22Rv1 (cell line): Measurements from ENCODE around the gene MAN1B1.

Experiments
- H3K27ac ChIP-seq: fragments of 450-650 bp; 2 replicates; pipeline ENCODE4 v1.5.1; 2017
- CTCF ChIP-seq: fragments of 450-650 bp; IDR thresholded peaks from 2 replicates; pipeline ENCODE4 v1.5.1; 2017; ENCODE audit warnings: mild to moderate bottlenecking
- ZFX ChIP-seq: fragments of 450-650 bp; IDR thresholded peaks from 2 replicates; pipeline ENCODE4 v1.6.1; 2017; ENCODE audit warnings: antibody characterized with exemption, borderline replicate concordance

Gene MAN1B1

DNA sequence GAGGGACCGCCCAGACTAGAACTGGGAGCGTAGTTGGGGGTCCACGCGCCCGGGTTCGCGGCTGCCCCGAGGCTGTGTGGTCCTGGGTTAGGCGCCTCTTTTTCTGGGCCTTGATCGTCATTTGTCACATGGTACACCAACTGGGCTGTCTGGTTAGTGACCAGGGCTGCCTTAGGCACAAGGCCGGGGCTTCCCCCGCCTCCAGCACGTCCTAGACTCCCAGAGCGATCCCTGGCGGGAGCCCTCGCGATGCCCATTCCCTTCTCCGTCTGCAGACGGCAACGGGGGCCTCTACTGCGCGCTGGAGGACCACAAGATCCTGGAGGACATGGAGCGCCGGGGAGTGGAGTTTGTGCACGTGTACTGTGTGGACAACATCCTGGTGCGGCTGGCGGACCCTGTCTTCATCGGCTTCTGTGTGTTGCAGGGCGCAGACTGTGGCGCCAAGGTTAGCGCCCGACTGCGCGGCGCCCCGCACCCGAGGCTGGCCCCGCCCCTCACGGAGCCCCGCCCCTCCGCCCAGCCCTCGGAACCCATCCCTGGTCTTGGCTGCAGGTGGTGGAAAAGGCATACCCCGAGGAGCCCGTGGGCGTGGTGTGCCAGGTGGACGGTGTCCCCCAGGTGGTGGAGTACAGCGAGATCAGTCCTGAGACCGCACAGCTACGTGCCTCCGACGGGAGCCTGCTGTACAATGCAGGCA lies 7.9 kb upstream of the MAN1B1 start:
- peak overlapping the region; percentile 79 for H3K27ac ChIP-seq
- TF ChIP-seq CTCF = no peak
- no peak for TF ChIP-seq ZFX

GRCh38 chr9:137079401-137079787 lies 7.4 kb upstream of the MAN1B1 start:
- H3K27ac ChIP-seq = 0 out of 2 replicates have a peak overlapping the region, but pooled peaks have one; percentile 22
- TF ChIP-seq ZFX (no peak), CTCF (no peak)

GRCh38 chr9:137080260-137081122 lies 6.3 kb upstream of the MAN1B1 start:
- TF ChIP-seq CTCF (no peak), ZFX (no peak)

DNA sequence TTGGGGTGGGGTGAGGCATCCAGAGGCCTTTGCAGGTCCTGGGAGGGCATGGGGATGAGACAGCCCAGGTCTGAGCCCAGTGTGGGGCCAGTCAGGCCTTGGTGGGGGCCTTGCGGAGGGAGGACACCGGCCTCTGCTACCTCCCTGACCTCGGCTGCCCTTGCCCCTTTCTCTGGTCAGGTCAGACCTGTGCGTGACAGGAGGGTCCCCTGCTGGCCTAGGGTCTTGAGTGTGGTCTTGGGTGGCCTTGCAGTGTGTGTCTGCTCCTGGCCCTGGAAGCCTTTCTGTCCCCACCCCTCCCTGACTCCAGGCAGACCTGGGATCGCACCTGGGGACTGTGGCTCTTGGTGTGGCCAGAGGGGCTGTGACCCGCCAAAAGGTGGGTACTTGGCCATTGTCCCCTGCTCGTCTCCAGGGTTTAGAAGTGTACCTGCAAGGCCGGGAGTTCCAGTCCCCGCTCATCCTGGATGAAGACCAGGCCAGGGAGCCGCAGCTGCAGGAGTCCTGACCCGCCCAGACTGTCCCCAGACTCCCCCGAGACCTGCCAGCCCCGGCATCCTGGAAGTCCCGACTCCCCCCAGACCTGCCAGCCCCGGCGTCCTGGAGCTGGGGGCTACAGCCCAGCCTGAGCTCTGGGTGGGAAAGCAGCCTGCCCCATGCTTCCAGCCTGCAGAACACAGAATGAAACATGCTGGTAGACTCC lies 4.4 kb upstream of the MAN1B1 start:
- TF ChIP-seq ZFX (no peak), CTCF (no peak)
- H3K27ac ChIP-seq = no peak overlapping the region

More at GRCh38 chr9:137080260-137081122, 6.3 kb upstream of the MAN1B1 start:
- 0 out of 2 replicates have a peak overlapping the region, but pooled peaks have one; percentile 22 for H3K27ac ChIP-seq

DNA sequence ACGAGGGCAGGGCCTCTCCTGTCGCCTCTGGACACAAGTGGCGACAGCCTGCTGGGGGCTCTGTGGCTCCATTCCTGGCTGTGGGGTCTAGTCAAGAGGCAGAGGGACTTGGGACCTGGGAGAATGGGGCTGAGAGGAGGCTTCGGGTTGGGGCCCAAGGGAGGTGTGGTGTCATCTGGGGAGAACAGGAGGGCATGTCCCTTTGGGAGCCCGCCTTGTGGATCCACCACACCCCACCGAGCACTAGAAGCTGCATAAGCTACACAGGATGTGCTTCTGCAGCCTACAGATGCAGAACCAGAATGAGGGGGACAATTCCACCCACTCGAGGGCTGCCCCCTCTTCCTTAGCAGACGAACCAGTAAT lies 3.9 kb upstream of the MAN1B1 start:
- H3K27ac ChIP-seq = peak overlapping the region; percentile 99
- TF ChIP-seq ZFX (no peak), CTCF (no peak)

DNA sequence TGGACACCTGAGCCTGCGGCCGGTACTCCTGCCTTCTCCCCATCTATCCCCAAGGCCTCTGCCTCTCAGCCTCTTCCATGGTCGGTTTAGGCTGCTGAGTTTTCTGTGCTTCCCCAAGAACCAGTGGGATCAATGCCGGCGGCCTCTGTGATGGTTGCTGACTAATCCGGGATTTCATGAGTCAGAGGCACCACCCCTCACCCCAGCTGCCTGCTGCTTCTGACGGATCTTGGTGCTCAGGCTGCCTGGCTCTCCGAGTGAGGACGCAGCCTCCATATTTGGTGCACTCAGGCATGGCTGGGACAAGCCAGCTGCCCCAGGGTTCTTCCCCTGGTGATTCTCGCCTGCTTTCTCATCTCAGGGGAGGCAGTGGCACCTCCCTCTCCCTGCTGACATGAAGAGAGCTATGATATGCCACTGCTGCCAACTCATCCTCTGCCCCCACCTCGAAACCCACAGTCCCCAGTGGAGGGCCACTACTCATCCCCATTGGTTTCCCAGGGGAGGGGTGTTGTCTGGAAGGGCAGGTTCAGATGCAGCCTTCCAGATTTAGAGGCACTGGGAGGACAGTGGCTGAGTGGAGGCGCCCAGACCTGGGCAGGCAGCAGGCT lies 3.3 kb upstream of the MAN1B1 start:
- H3K27ac ChIP-seq = peak overlapping the region; percentile 99
- TF ChIP-seq CTCF (no peak), ZFX (no peak)
